Right forelimb (tissue), 1 donor: ENCODE results near the gene IRX4.
"Not testable (repeated sequence)": the region's sequence is repeated elsewhere in the genome, so short reads cannot be mapped to it uniquely, and the experiment has no call there.

Experiments
- DNase-seq: peaks from one replicate; pipeline ENCODE4 v3.0.0-alpha.2; 2018

The IRX4 gene

GRCh38 chr5:1877103-1878049 is 5.3 kb downstream of the IRX4 start:
- DNase-seq: no peak

- no peak for DNase-seq
Observed at GRCh38 chr5:1876660-1877064, 6.1 kb downstream of the IRX4 start.

- DNase-seq: no peak
Observed at GRCh38 chr5:1875843-1876659, 6.7 kb downstream of the IRX4 start.

- DNase-seq: no peak
Observed at GRCh38 chr5:1875281-1875842, 7.4 kb downstream of the IRX4 start.

- no peak for DNase-seq
Observed at GRCh38 chr5:1874771-1875220, 7.9 kb downstream of the IRX4 start.

- DNase-seq: no peak
Observed at GRCh38 chr5:1874348-1874747, 8.4 kb downstream of the IRX4 start.

GRCh38 chr5:1873243-1873959 is 9.3 kb downstream of the IRX4 start:
- no peak for DNase-seq

- no peak for DNase-seq
Observed at GRCh38 chr5:1871441-1871840, 11.3 kb downstream of the IRX4 start.

GRCh38 chr5:1870435-1871272 is 12.1 kb downstream of the IRX4 start:
- DNase-seq: not testable (repeated sequence)

GRCh38 chr5:1868886-1869475 is 13.7 kb downstream of the IRX4 start:
- no peak for DNase-seq

GRCh38 chr5:1867815-1868143 is 14.9 kb downstream of the IRX4 start:
- DNase-seq: no peak

GRCh38 chr5:1867114-1867814 is 15.5 kb downstream of the IRX4 start:
- DNase-seq: no peak

- DNase-seq: no peak
Observed at GRCh38 chr5:1865948-1866347, 16.8 kb downstream of the IRX4 start.

- no peak for DNase-seq
Observed at GRCh38 chr5:1865486-1865885, 17.2 kb downstream of the IRX4 start.

- no peak for DNase-seq
Observed at GRCh38 chr5:1864896-1865440, 17.8 kb downstream of the IRX4 start.

- DNase-seq: no peak
Observed at GRCh38 chr5:1860949-1861348, 21.8 kb downstream of the IRX4 start.

GRCh38 chr5:1860021-1860610 is 22.6 kb downstream of the IRX4 start:
- DNase-seq: no peak

- no peak for DNase-seq
Observed at GRCh38 chr5:1859099-1859498, 23.6 kb downstream of the IRX4 start.

GRCh38 chr5:1858436-1858835 is 24.3 kb downstream of the IRX4 start:
- no peak for DNase-seq

GRCh38 chr5:1857256-1857600 is 25.5 kb downstream of the IRX4 start:
- no peak for DNase-seq
